Gastrocnemius medialis (tissue), 4 donors: ENCODE measurements around the gene ITPKB.

Experiments
- CTCF ChIP-seq, 5 experiments: fragments of 450-650 bp in 3 of 5; fragments of 200-600 bp in 2 of 5; sonication (generic) in 2 of 5; IDR thresholded peaks in 4 of 5; conservative IDR thresholded peaks in 1 of 5; 1 replicate in 4 of 5; 2 replicates in 1 of 5; pipeline ENCODE4 v1.5.1; 2016 to 2019; ENCODE audit warnings: antibody characterized with exemption in 5 of 5, mild to moderate bottlenecking in 3 of 5, moderate library complexity in 3 of 5
- POLR2A ChIP-seq, 2 donors: fragments of 450-650 bp; IDR thresholded peaks; one replicate each; pipeline ENCODE4 v1.6.1; 2017; ENCODE audit warnings: antibody characterized with exemption in 2 of 2, mild to moderate bottlenecking in 2 of 2, moderate library complexity in 2 of 2

- no peak for TF ChIP-seq CTCF (IDR thresholded peaks at IDR 0.05 in 4 of 5, conservative IDR thresholded peaks at IDR 0.05 in 1 of 5)
- no peak for TF ChIP-seq POLR2A (IDR thresholded peaks at IDR 0.05)
Observed at GRCh38 chr1:226697929-226698544, 41.0 kb downstream of the ITPKB start.
